GM19438 (cell line): ENCODE measurements around the gene CDC14A.
A peak's percentile ranks its signal among the peaks of the same experiment; 100 is the strongest.
"Not testable (repeated sequence)": the region's sequence is repeated elsewhere in the genome, so short reads cannot be mapped to it uniquely, and the experiment has no call there.

Experiments used
- ATAC-seq: cut with Tn5 transposase; IDR thresholded peaks from one replicate; pipeline ENCODE4 v1.9.1; 2021; ENCODE audit warnings: low read depth; ENCODE audit not compliant: unreplicated experiment

CDC14A gene

GRCh38 chr1:100397681-100398080 lies 45.4 kb downstream of the CDC14A start:
- ATAC-seq, result no peak

GRCh38 chr1:100398648-100399047 lies 46.3 kb downstream of the CDC14A start:
- ATAC-seq, result no peak

GRCh38 chr1:100400404-100400803 lies 48.1 kb downstream of the CDC14A start:
- peak; percentile 61 for ATAC-seq

- no peak for ATAC-seq
These were observed 52.5 kb downstream of the CDC14A start for GRCh38 chr1:100404821-100405220.

GRCh38 chr1:100405902-100406301 lies 53.6 kb downstream of the CDC14A start:
- ATAC-seq, result not testable (repeated sequence)

- ATAC-seq, result not testable (repeated sequence)
These were observed 55.1 kb downstream of the CDC14A start for GRCh38 chr1:100407390-100407789.

GRCh38 chr1:100411019-100411418 lies 58.7 kb downstream of the CDC14A start:
- no peak for ATAC-seq

GRCh38 chr1:100411574-100411973 lies 59.3 kb downstream of the CDC14A start:
- no peak for ATAC-seq

- no peak for ATAC-seq
These were observed 60.7 kb downstream of the CDC14A start for GRCh38 chr1:100413035-100413434.

GRCh38 chr1:100414693-100415497 lies 62.6 kb downstream of the CDC14A start:
- ATAC-seq, result no peak

GRCh38 chr1:100415498-100415778 lies 63.1 kb downstream of the CDC14A start:
- ATAC-seq, result no peak

- no peak for ATAC-seq
These were observed 66.8 kb downstream of the CDC14A start for GRCh38 chr1:100419072-100419471.

- ATAC-seq, result no peak
These were observed 69.8 kb downstream of the CDC14A start for GRCh38 chr1:100422065-100422464.

GRCh38 chr1:100423832-100424337 lies 71.6 kb downstream of the CDC14A start:
- ATAC-seq, result peak; percentile 86

- no peak for ATAC-seq
These were observed 75.9 kb downstream of the CDC14A start for GRCh38 chr1:100428160-100428559.

GRCh38 chr1:100430325-100430756 lies 78.0 kb downstream of the CDC14A start:
- no peak for ATAC-seq

- no peak for ATAC-seq
These were observed 79.6 kb downstream of the CDC14A start for GRCh38 chr1:100431954-100432353.

GRCh38 chr1:100433563-100433962 lies 81.3 kb downstream of the CDC14A start:
- ATAC-seq, result no peak

- ATAC-seq, result no peak
These were observed 82.5 kb downstream of the CDC14A start for GRCh38 chr1:100434831-100435230.

GRCh38 chr1:100438375-100438774 lies 86.1 kb downstream of the CDC14A start:
- ATAC-seq, result no peak

GRCh38 chr1:100438789-100439188 lies 86.5 kb downstream of the CDC14A start:
- no peak for ATAC-seq

- ATAC-seq, result no peak
These were observed 87.9 kb downstream of the CDC14A start for GRCh38 chr1:100440075-100440809.
